Bronchial epithelial cell (primary cell): ENCODE results near the gene FZD10. TPM values are rescaled to one million over a fixed set of nuclear protein-coding genes. Genes with fewer than 3 reads are reported as not detected.

Experiments used
- DNase-seq: peaks from one replicate; pipeline ENCODE4 v3.0.0-alpha.2; 2010; ENCODE audit warnings: low read depth
- FAIRE-seq: peaks from 2 replicates; lab custom pipeline; 2011; peaks lifted over from hg19 to GRCh38; lab: Jason Lieb, UNC
- H3K27me3 ChIP-seq: 2 replicates; pipeline ENCODE4 v1.5.1; 2011; ENCODE audit warnings: low read length; ENCODE audit not compliant: control insufficient read depth, insufficient read depth
- H3K36me3 ChIP-seq: 2 replicates; pipeline ENCODE4 v1.5.1; 2011; ENCODE audit warnings: low read length; ENCODE audit not compliant: control insufficient read depth, insufficient read depth
- H3K4me3 ChIP-seq: 2 replicates; pipeline ENCODE4 v1.5.1; 2011; ENCODE audit warnings: mild to moderate bottlenecking, low read depth, low read length, control low read depth
- CTCF ChIP-seq: IDR thresholded peaks from 2 replicates; pipeline ENCODE4 v1.5.1; 2011; ENCODE audit warnings: mild to moderate bottlenecking, moderate library complexity, low read length, control low read depth, inconsistent platforms; ENCODE audit not compliant: insufficient read depth, severe bottlenecking
- total RNA-seq: library from RNA; depleted of rRNA; stranded (reverse); fragments of >200 nt; gene quantifications from 2 replicates; pipeline ENCODE4 v1.2.1, GENCODE V29; 2014

Gene FZD10
- total RNA-seq, 1 donor from 2014 or later, result 0.26 TPM

GRCh38 chr12:130127912-130128789 lies 34.1 kb upstream of the FZD10 start:
- Histone ChIP-seq H3K36me3 (no peaks in the 10 kb centered on the region), H3K27me3 (no peaks in the 10 kb centered on the region), H3K4me3 (no peak overlapping the region)
- peak; percentile 70 for DNase-seq
- FAIRE-seq, result no peak
- no peak for TF ChIP-seq CTCF

GRCh38 chr12:130128790-130129735 lies 33.2 kb upstream of the FZD10 start:
- FAIRE-seq (peak; percentile 68), DNase-seq (no peak)
- no peak for TF ChIP-seq CTCF
- no peak overlapping the region for H3K4me3 ChIP-seq
- H3K36me3 ChIP-seq, result no peaks in the 10 kb centered on the region
- no peaks in the 10 kb centered on the region for H3K27me3 ChIP-seq

GRCh38 chr12:130130346-130130745 lies 31.9 kb upstream of the FZD10 start:
- no peak for TF ChIP-seq CTCF
- Histone ChIP-seq H3K4me3 (no peak overlapping the region), H3K36me3 (no peaks in the 10 kb centered on the region), H3K27me3 (no peaks in the 10 kb centered on the region)
- no peak for FAIRE-seq
- DNase-seq, result no peak

- DNase-seq (no peak), FAIRE-seq (no peak)
- Histone ChIP-seq H3K36me3 (no peaks in the 10 kb centered on the region), H3K27me3 (no peaks in the 10 kb centered on the region), H3K4me3 (no peak overlapping the region)
- TF ChIP-seq CTCF, result no peak
Observed at GRCh38 chr12:130131025-130131424, 31.2 kb upstream of the FZD10 start.

- Histone ChIP-seq H3K4me3 (no peak overlapping the region), H3K27me3 (no peaks in the 10 kb centered on the region), H3K36me3 (no peaks in the 10 kb centered on the region)
- no peak for TF ChIP-seq CTCF
- FAIRE-seq (no peak), DNase-seq (no peak)
Observed at GRCh38 chr12:130131801-130132200, 30.5 kb upstream of the FZD10 start.
